Stimulated activated naive CD4-positive, alpha-beta T cell treated with Interleukin-2 at 50 U/mL for 16 hours (primary cell): ENCODE data around the gene PRM2.
A peak's percentile ranks its signal among the peaks of the same experiment; 100 is the strongest.
"Not testable (repeated sequence)": the region's sequence is repeated elsewhere in the genome, so short reads cannot be mapped to it uniquely, and the experiment has no call there.

Experiments
- DNase-seq: peaks from one replicate; lab custom pipeline; 2025; lab: John Stamatoyannopoulos, UW

Gene PRM2

GRCh38 chr16:11307639-11308492 is 31.6 kb upstream of the PRM2 start:
- DNase-seq, result no peak

- no peak for DNase-seq
Observed at GRCh38 chr16:11306997-11307638, 30.8 kb upstream of the PRM2 start.

DNA sequence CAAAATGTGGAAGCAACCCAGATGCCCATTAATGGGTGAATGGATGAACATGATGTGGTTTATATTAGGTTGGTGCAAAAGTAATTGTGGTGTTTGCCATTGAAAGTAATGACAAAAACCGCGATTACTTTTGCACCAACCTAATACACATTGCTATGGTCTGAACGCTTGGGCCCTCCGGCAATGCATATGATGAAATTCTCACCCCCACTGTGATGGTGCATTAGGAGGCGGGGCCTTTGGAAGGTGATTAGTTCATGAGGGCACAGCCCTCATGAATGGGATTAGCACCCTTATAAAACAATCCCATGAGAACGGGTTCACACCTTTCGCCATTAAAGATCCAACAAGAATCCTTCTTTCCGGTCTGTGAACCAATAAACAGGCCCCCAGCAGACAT is 30.1 kb upstream of the PRM2 start:
- no peak for DNase-seq

DNA sequence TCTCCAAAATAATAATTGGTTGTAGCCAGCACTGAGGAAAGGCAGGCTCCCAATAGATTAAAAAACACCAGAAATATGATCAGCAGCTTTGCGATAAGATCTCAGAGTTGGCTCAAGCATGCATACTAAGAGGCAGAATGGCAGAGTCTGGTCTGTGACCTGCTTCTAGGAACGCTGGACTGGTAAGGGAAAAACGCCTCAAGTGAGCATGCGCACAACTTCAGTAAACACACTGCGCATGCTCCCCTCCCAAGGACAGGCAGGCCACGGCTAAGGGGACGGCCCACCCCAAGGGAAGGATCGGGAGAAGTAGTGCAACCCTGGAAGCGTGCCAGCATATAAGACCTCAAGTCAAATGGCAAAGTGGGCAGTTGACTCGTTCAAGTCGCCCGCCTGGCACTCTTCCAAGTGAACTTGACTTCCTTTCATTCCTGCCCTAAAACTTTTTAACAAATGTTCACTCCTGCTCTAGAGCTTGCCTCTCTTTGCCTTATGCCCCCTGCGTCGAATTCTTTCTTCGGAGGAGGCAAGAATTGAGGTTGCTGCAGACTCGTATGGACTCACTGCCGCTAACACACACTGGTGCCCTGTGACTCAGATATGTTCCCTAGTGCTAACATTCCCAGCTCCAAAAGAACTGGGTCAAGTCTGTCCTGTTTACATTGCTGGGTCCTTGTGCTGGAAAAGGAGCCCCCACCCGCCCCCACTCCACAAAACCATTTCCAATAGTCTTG is 27.3 kb upstream of the PRM2 start:
- no peak for DNase-seq

DNA sequence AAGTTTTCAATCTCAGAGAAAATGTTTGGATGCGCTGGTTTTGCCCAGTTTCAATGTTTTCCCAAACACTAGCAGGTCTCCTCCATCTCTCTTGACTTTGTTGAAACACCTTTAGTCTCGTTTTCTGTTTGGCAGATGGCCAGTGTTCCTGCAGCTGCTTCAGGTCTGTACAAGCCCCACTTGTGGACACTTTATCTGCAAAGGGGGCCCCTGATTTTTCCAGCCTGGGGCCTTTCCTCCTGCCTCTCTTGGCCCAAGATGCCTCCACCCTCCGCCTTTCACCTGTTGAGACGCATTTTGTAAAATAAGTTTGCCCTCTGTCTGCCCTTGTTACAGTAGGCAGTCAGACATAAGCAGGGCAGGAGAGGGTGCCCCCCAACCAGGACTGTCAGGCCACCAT is 26.7 kb upstream of the PRM2 start:
- no peak for DNase-seq

DNA sequence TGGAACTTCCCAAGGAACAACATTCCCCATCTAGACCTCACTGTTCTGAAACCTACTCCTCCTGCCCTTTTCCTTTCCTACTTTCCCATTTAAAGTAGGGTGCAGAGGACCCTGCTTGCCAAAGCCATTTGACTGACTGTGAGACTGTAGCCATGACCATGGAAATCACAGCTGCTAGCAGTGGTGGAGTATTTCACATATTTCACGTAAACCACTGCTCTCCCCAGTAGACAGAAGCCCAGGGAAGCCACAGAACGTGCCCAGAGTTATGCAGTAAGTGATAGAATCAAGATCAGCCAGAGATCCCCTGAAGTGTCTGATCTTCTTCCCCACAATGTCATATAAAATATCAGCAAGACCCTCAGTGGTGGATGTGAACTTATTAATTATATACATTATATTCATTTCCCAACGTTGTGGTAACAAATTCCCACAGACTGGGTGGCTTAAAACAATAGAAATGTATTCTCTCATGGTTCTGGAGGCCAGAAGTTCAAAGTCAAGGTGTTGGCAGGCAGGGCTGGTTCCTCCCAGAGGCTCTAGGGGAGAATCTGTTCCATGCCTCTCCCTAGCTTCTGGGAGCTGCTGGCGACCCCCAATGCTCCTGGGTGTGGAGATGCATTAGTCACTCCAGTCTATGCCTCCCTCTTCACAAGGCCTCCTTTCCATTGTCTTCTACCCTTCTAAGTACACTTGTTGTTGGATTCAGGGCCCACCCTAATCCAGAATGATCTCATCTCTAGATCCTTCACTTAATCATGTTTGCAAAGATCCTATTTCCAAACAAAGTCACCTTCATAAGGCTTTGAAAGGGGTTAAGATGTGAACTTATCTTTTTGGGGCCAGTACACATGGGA is 25.6 kb upstream of the PRM2 start:
- no peak for DNase-seq

- DNase-seq, result no peak
Observed at GRCh38 chr16:11300560-11300892, 24.2 kb upstream of the PRM2 start.

DNA sequence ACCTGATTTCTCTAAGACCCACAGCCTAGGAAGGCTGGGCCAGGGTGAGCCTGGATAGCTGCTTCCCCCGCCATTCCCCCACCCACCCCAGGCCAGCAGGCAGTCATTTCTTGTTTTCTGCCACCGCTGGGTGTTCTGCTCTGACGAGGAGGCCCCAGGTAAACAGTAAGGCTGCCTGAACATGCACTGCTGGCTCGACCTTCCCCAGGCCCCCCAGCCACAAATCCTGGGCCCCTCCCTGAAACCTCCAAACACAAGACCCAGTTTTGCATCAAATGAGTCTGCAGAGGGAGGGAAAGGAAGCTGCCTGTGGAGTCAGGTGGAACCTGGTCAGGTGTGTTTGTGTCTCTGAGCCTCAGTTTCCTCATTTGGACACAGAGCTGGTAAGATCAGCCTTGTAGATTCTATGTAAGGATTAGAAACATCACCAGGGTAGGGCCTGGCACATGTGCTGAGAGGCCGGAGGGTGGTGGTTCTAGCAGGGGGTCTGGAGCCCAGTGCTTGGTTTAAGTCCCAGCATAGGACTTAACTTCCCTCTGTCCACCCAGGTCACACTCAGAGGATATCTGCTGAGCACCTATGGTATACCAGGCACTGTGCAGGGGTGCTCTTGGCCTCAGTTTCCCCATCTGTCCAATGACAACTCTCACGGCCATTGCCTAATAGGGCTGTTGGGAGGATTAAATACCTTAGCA is 23.7 kb upstream of the PRM2 start:
- DNase-seq, result no peak

DNA sequence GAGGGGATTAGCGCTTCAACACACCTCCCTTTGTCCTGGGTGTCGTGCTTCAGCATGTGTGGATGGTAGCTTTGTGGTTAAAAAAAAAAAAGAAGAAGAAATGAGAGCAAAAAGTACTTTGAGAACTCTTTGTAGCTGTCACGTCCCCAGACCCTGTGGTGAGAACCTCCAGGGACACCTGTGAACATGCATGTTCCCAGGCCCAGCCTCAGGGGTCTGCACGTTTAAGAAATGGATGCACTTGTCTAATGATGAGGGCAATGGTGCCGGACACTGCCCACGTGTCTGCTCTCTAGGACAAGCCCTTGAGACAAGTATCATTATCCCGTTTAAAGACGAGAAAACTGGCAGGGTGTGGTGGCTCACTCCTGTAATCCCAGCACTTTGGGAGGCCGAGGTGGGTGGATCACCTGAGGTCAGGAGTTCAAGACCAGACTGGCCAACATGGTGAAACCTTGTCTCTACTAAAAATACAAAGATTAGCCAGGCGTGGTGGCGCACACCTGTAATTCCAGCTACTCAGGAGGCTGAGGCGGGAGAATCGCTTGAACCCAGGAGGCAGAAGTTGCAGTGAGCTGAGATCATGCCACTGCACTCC is 22.8 kb upstream of the PRM2 start:
- not testable (repeated sequence) for DNase-seq

DNA sequence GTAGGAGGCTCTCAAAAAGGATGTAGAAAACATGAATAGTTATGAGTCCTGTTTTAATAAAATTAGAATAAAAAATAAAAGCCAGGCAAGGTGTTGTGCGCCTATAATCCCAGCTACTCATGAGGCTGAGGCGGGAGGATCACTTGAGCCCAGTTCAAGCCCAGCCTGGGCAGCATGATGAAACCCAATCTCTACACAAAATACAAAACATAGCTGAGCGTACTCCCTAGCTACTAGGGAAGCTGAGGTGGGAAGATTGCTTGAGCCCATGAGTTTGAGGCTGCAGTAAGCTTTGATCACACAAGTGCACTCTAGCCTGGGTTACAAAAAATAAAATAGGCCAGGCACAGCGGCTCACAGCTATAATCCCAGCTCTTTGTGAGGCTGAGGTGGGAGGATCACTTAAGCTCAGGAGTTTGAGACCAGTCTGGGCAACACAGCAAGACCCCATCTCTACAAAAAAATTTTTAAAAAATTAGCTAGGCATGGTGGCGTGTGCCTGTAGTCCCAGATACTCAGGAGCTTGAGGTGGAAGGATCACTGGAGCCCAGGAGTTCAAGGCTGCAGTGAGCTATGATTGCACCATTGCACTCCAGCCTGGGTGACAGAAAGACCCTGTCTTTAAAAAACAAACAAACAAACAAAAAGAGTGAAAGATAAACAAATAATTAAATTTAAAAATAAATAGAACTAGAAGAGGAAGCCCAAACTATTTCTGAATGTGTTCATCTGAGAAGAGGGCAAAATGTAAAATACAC is 22.0 kb upstream of the PRM2 start:
- no peak for DNase-seq

DNA sequence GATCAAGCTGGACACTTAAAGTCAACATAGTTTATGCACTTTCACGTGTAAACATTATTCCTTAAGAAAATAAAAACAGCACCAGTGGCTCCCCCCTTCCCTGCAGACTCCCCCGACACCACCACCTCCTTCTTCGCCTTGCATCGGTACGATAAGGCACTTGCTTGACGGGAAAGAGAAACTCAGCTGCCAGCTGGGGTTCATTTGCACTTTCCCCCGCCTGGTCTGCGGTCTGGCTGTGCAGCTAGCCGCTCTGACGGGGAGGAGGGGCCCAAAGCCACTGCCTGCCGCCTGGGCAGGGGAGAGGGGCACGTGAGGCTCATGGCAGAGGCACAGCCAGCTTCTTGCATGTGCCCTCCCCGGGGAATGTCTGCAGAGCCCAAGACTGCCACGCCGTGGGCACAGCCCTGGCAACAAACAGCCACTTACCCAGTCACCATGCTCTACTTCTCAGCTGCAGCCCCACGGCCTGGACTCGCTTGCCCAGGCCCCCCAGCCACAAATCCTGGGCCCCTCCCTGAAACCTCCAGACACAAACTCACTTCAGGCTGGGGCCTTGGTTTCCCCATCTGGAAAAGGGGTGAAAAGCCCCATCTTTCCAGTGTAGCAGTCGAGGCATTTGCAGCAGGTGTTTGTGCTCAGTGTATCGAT is 21.3 kb upstream of the PRM2 start:
- peak; percentile 57 for DNase-seq

- no peak for DNase-seq
Observed at GRCh38 chr16:11296706-11297491, 20.6 kb upstream of the PRM2 start.

GRCh38 chr16:11296351-11296705 is 20.0 kb upstream of the PRM2 start:
- no peak for DNase-seq

- no peak for DNase-seq
Observed at GRCh38 chr16:11295672-11296071, 19.4 kb upstream of the PRM2 start.

DNA sequence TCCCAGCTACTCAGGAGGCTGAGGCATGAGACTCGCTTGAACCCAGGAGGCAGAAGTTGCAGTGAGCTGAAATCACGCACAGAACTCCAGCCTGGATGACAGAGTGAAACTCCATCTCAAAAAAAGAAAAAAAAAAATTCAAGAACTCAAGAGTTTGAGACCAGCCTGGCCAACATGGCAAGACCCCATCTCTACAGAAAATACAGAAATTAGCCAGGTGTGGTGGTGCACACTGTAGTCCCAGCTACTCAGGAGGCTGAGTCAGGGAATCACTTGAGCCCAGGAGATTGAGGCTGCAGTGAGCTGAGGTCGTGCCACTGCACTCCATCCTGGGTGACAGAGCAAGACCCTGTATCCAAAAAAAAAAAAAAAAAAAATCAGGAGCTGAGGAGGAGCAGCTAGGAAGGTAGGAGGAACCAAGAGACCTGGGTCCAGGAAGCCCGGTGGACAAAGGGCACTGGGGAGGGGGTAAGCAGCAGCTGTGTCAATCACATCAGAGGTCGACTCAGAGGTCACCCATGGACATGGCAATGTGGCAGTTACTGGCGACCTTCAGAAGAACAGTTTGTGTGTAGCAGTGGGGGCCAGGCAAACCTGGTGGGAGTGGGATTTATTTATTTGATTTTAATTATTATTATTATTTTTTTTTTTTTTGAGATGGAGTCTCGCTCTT is 15.9 kb upstream of the PRM2 start:
- DNase-seq, result no peak

GRCh38 chr16:11291091-11291703 is 14.9 kb upstream of the PRM2 start:
- no peak for DNase-seq

- no peak for DNase-seq
Observed at GRCh38 chr16:11290102-11290893, 14.0 kb upstream of the PRM2 start.
